Liver (tissue), 3 donors: ENCODE data around the gene COL9A1.

Experiments used
- ATF3 ChIP-seq: IDR thresholded peaks from 2 replicates; pipeline ENCODE4 v1.6.1; 2016; ENCODE audit warnings: antibody characterized with exemption
- EGR1 ChIP-seq, 2 donors: IDR thresholded peaks; 2 replicates each; pipeline ENCODE4 v1.6.1; 2016 to 2018; ENCODE audit warnings: antibody characterized with exemption in 2 of 2, low read depth in 2 of 2
- FOXA2 ChIP-seq: IDR thresholded peaks from 2 replicates; pipeline ENCODE4 v1.6.1; 2016; ENCODE audit warnings: antibody characterized with exemption
- GABPA ChIP-seq, 2 donors: IDR thresholded peaks in 1 of 2; conservative IDR thresholded peaks in 1 of 2; 2 replicates each; pipeline ENCODE4 v1.6.1; 2016; ENCODE audit warnings: antibody characterized with exemption in 2 of 2, mild to moderate bottlenecking in 1 of 2, moderate library complexity in 1 of 2
- JUND ChIP-seq, 2 donors: IDR thresholded peaks; 2 replicates each; pipeline ENCODE4 v1.6.1; 2016; ENCODE audit warnings: antibody characterized with exemption in 2 of 2
- MAX ChIP-seq: IDR thresholded peaks from 2 replicates; pipeline ENCODE4 v1.6.1; 2016; ENCODE audit warnings: antibody characterized with exemption
- RAD21 ChIP-seq, 2 donors: IDR thresholded peaks; 2 replicates each; pipeline ENCODE4 v1.6.1; 2016; ENCODE audit warnings: antibody characterized with exemption in 2 of 2, mild to moderate bottlenecking in 2 of 2
- RXRA ChIP-seq, 2 donors: IDR thresholded peaks; 2 replicates each; pipeline ENCODE4 v1.6.1; 2017 to 2018; ENCODE audit warnings: antibody characterized with exemption in 2 of 2, mild to moderate bottlenecking in 1 of 2
- SP1 ChIP-seq: IDR thresholded peaks from 2 replicates; pipeline ENCODE4 v1.6.1; 2018; ENCODE audit warnings: antibody characterized with exemption, mild to moderate bottlenecking
- TAF1 ChIP-seq: conservative IDR thresholded peaks from 2 replicates; pipeline ENCODE4 v1.6.1; 2016; ENCODE audit warnings: antibody characterized with exemption, mild to moderate bottlenecking
- YY1 ChIP-seq: IDR thresholded peaks from 2 replicates; pipeline ENCODE4 v1.6.1; 2016; ENCODE audit warnings: antibody characterized with exemption, mild to moderate bottlenecking
- ZBTB33 ChIP-seq: IDR thresholded peaks from 2 replicates; pipeline ENCODE4 v1.6.1; 2016; ENCODE audit warnings: antibody characterized with exemption
- TF ChIP-seq, protein P1 (sequence below): fragments of 150-350 bp; IDR thresholded peaks from 2 replicates; pipeline ENCODE4 v1.5.1; 2017; ENCODE audit warnings: improper control_type of control experiment, low read depth, low read length; ENCODE audit not compliant: missing input control
- TF ChIP-seq, protein P2 (sequence below): IDR thresholded peaks from 2 replicates; pipeline ENCODE4 v1.6.1; 2016; ENCODE audit warnings: antibody characterized with exemption, mild to moderate bottlenecking
- donor health status: healthy.
- donor health status: healthy.

DNA sequence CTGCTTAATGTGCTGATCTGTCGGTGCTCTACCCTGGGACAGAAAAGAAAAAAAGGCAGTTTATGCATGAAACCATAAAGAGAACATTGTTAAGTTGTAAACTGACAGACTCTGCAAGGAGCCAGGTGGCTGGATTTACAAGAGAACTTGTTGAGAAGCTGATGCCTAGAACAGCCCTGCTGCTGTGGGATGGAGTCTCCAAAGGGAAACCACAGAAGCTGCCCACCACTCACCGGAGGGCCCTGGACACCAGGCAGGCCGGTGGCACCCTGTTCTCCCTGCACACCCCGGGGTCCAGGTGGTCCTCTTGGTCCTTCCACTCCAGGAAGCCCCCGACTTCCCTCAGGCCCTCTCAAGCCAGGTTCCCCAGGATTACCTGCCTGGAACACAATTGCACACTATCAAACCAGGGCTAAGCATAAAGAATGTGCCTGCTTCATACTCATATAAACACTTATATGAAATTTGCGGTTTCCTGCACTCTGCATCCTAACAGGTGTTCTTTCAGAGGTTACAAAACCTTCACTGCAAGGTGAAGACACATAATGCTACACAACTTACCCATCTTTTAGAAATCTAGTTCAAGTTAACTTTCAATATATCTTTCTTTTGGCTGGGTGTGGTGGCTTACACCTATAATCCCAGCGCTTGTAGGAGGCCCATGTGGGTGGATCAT lies 68.2 kb downstream of the COL9A1 start:
- TF ChIP-seq TAF1 (no peak), FOXA2 (no peak), SP1 (no peak), RAD21 (IDR thresholded peaks at IDR 0.05) (no peak), YY1 (no peak), MAX (no peak), ZBTB33 (no peak), GABPA (IDR thresholded peaks at IDR 0.05 in 1 of 2, conservative IDR thresholded peaks at IDR 0.05 in 1 of 2) (no peak), RXRA (IDR thresholded peaks at IDR 0.05) (no peak), EGR1 (IDR thresholded peaks at IDR 0.05; ENCODE audit: low read depth in 2 of 2) (no peak), JUND (IDR thresholded peaks at IDR 0.05) (no peak), ATF3 (no peak)
- TF ChIP-seq, protein P1, sequence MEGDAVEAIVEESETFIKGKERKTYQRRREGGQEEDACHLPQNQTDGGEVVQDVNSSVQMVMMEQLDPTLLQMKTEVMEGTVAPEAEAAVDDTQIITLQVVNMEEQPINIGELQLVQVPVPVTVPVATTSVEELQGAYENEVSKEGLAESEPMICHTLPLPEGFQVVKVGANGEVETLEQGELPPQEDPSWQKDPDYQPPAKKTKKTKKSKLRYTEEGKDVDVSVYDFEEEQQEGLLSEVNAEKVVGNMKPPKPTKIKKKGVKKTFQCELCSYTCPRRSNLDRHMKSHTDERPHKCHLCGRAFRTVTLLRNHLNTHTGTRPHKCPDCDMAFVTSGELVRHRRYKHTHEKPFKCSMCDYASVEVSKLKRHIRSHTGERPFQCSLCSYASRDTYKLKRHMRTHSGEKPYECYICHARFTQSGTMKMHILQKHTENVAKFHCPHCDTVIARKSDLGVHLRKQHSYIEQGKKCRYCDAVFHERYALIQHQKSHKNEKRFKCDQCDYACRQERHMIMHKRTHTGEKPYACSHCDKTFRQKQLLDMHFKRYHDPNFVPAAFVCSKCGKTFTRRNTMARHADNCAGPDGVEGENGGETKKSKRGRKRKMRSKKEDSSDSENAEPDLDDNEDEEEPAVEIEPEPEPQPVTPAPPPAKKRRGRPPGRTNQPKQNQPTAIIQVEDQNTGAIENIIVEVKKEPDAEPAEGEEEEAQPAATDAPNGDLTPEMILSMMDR = no peak
- TF ChIP-seq, protein P2, sequence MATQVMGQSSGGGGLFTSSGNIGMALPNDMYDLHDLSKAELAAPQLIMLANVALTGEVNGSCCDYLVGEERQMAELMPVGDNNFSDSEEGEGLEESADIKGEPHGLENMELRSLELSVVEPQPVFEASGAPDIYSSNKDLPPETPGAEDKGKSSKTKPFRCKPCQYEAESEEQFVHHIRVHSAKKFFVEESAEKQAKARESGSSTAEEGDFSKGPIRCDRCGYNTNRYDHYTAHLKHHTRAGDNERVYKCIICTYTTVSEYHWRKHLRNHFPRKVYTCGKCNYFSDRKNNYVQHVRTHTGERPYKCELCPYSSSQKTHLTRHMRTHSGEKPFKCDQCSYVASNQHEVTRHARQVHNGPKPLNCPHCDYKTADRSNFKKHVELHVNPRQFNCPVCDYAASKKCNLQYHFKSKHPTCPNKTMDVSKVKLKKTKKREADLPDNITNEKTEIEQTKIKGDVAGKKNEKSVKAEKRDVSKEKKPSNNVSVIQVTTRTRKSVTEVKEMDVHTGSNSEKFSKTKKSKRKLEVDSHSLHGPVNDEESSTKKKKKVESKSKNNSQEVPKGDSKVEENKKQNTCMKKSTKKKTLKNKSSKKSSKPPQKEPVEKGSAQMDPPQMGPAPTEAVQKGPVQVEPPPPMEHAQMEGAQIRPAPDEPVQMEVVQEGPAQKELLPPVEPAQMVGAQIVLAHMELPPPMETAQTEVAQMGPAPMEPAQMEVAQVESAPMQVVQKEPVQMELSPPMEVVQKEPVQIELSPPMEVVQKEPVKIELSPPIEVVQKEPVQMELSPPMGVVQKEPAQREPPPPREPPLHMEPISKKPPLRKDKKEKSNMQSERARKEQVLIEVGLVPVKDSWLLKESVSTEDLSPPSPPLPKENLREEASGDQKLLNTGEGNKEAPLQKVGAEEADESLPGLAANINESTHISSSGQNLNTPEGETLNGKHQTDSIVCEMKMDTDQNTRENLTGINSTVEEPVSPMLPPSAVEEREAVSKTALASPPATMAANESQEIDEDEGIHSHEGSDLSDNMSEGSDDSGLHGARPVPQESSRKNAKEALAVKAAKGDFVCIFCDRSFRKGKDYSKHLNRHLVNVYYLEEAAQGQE = no peak
